Measurements from ENCODE around the gene BAIAP2L2. TPM values are rescaled to one million over a fixed set of nuclear protein-coding genes. Genes with fewer than 3 reads are reported as not detected.

Gene BAIAP2L2
- total RNA-seq, 1 donor from 2014 or later = 0.77 TPM

- no peak for DNase-seq (ENCODE audit: low spot score)
- Mint-ChIP-seq H3K4me3 (ENCODE audit: unreplicated experiment) (no peak overlapping the region), H3K36me3 (ENCODE audit: low read depth, unreplicated experiment) (peaks cover 7% of the 10 kb centered on the region), H3K27ac (ENCODE audit: unreplicated experiment) (no peak overlapping the region), H3K9me3 (ENCODE audit: unreplicated experiment) (no peaks in the 10 kb centered on the region), H3K27me3 (ENCODE audit: unreplicated experiment) (peaks cover 5% of the 10 kb centered on the region), H3K4me1 (ENCODE audit: unreplicated experiment) (no peaks in the 10 kb centered on the region)
- no peak for TF ChIP-seq CTCF (IDR thresholded peaks at IDR 0.05; ENCODE audit: unreplicated experiment)
Observed at GRCh38 chr22:38067028-38067415, 43.5 kb downstream of the BAIAP2L2 start.

GRCh38 chr22:38066381-38067027, 44.0 kb downstream of the BAIAP2L2 start:
- no peak for TF ChIP-seq CTCF (IDR thresholded peaks at IDR 0.05; ENCODE audit: unreplicated experiment)
- H3K27me3 Mint-ChIP-seq (ENCODE audit: unreplicated experiment) = peaks cover 5% of the 10 kb centered on the region
- H3K36me3 Mint-ChIP-seq (ENCODE audit: low read depth, unreplicated experiment) = peaks cover 7% of the 10 kb centered on the region
- no peak for DNase-seq (ENCODE audit: low spot score)
- H3K9me3 Mint-ChIP-seq (ENCODE audit: unreplicated experiment) = no peaks in the 10 kb centered on the region
- no peak overlapping the region for H3K27ac Mint-ChIP-seq (ENCODE audit: unreplicated experiment)
- no peaks in the 10 kb centered on the region for H3K4me1 Mint-ChIP-seq (ENCODE audit: unreplicated experiment)
- no peak overlapping the region for H3K4me3 Mint-ChIP-seq (ENCODE audit: unreplicated experiment)

- Mint-ChIP-seq H3K9me3 (ENCODE audit: unreplicated experiment) (no peaks in the 10 kb centered on the region), H3K36me3 (ENCODE audit: low read depth, unreplicated experiment) (peaks cover 7% of the 10 kb centered on the region), H3K27me3 (ENCODE audit: unreplicated experiment) (peaks cover 5% of the 10 kb centered on the region)
Observed at GRCh38 chr22:38065539-38065938, 44.9 kb downstream of the BAIAP2L2 start.

GRCh38 chr22:38062791-38063190, 47.7 kb downstream of the BAIAP2L2 start:
- Mint-ChIP-seq H3K4me1 (ENCODE audit: unreplicated experiment) (no peaks in the 10 kb centered on the region), H3K36me3 (ENCODE audit: low read depth, unreplicated experiment) (peaks cover 12% of the 10 kb centered on the region)

More at GRCh38 chr22:38065539-38065938, 44.9 kb downstream of the BAIAP2L2 start:
- Mint-ChIP-seq H3K27ac (ENCODE audit: unreplicated experiment) (no peak overlapping the region), H3K4me1 (ENCODE audit: unreplicated experiment) (no peaks in the 10 kb centered on the region), H3K4me3 (ENCODE audit: unreplicated experiment) (no peak overlapping the region)
- TF ChIP-seq CTCF (IDR thresholded peaks at IDR 0.05; ENCODE audit: unreplicated experiment) = no peak
- DNase-seq (ENCODE audit: low spot score) = no peak

More at GRCh38 chr22:38062791-38063190, 47.7 kb downstream of the BAIAP2L2 start:
- Mint-ChIP-seq H3K27me3 (ENCODE audit: unreplicated experiment) (peaks cover 2% of the 10 kb centered on the region), H3K27ac (ENCODE audit: unreplicated experiment) (no peak overlapping the region), H3K9me3 (ENCODE audit: unreplicated experiment) (no peaks in the 10 kb centered on the region), H3K4me3 (ENCODE audit: unreplicated experiment) (no peak overlapping the region)
- DNase-seq (ENCODE audit: low spot score) = no peak
- no peak for TF ChIP-seq CTCF (IDR thresholded peaks at IDR 0.05; ENCODE audit: unreplicated experiment)
